ENCODE measurements around the gene TPM4.

Gene TPM4

GRCh38 chr19:16057062-16057461 lies 19.2 kb upstream of the TPM4 start:
- Histone ChIP-seq H3K27me3 (ENCODE audit: control insufficient read depth, low read length) (peaks cover 13% of the 10 kb centered on the region), H3K4me2 (ENCODE audit: low read length) (no peak overlapping the region), H3K9me2 (replicated peaks; ENCODE audit: control insufficient read depth, low read length) (no peaks in the 10 kb centered on the region), H3K9me3 (ENCODE audit: control insufficient read depth, insufficient read depth, low read length) (peaks cover 12% of the 10 kb centered on the region), H4K20me1 (ENCODE audit: control insufficient read depth, insufficient read depth, low read depth, low read length) (no peaks in the 10 kb centered on the region), H3F3A (ENCODE audit: control insufficient read depth, insufficient read depth) (no peaks in the 10 kb centered on the region), H3K4me1 (ENCODE audit: control insufficient read depth, low read length) (no peaks in the 10 kb centered on the region), H3K79me2 (ENCODE audit: control insufficient read depth, low read length) (no peaks in the 10 kb centered on the region), H3K27ac (ENCODE audit: low read depth, low read length) (no peak overlapping the region), H3K4me3 (ENCODE audit: low read length) (no peak overlapping the region), H3K36me3 (ENCODE audit: control insufficient read depth, low read length) (no peaks in the 10 kb centered on the region)
- TF ChIP-seq EZH2phosphoT487 (IDR thresholded peaks at IDR 0.05; ENCODE audit: borderline replicate concordance, low read length) (no peak), CTCF (IDR thresholded peaks at IDR 0.05; ENCODE audit: low read depth, low read length, poor library complexity, severe bottlenecking) (no peak)

GRCh38 chr19:16060294-16060693 lies 16.0 kb upstream of the TPM4 start:
- no peaks in the 10 kb centered on the region for H3K36me3 ChIP-seq (ENCODE audit: control insufficient read depth, low read length)
- no peak overlapping the region for H3K27ac ChIP-seq (ENCODE audit: low read depth, low read length)
- no peaks in the 10 kb centered on the region for H3K79me2 ChIP-seq (ENCODE audit: control insufficient read depth, low read length)
- H4K20me1 ChIP-seq (ENCODE audit: control insufficient read depth, insufficient read depth, low read depth, low read length) = no peaks in the 10 kb centered on the region
- H3K9me3 ChIP-seq (ENCODE audit: control insufficient read depth, insufficient read depth, low read length) = peaks cover 12% of the 10 kb centered on the region
- no peak overlapping the region for H3K4me2 ChIP-seq (ENCODE audit: low read length)
- H3K4me1 ChIP-seq (ENCODE audit: control insufficient read depth, low read length) = peaks cover 4% of the 10 kb centered on the region
- H3K4me3 ChIP-seq (ENCODE audit: low read length) = no peak overlapping the region
- no peaks in the 10 kb centered on the region for H3F3A ChIP-seq (ENCODE audit: control insufficient read depth, insufficient read depth)
- TF ChIP-seq EZH2phosphoT487 (IDR thresholded peaks at IDR 0.05; ENCODE audit: borderline replicate concordance, low read length) = no peak
- TF ChIP-seq CTCF (IDR thresholded peaks at IDR 0.05; ENCODE audit: low read depth, low read length, poor library complexity, severe bottlenecking) = no peak
- peaks cover 7% of the 10 kb centered on the region for H3K27me3 ChIP-seq (ENCODE audit: control insufficient read depth, low read length)
- no peaks in the 10 kb centered on the region for H3K9me2 ChIP-seq (replicated peaks; ENCODE audit: control insufficient read depth, low read length)

GRCh38 chr19:16061943-16062342 lies 14.4 kb upstream of the TPM4 start:
- no peak overlapping the region for H3K27ac ChIP-seq (ENCODE audit: low read depth, low read length)
- no peaks in the 10 kb centered on the region for H3K9me2 ChIP-seq (replicated peaks; ENCODE audit: control insufficient read depth, low read length)
- H3K4me3 ChIP-seq (ENCODE audit: low read length) = no peak overlapping the region
- no peaks in the 10 kb centered on the region for H3F3A ChIP-seq (ENCODE audit: control insufficient read depth, insufficient read depth)
- H3K4me1 ChIP-seq (ENCODE audit: control insufficient read depth, low read length) = peaks cover 8% of the 10 kb centered on the region
- H3K36me3 ChIP-seq (ENCODE audit: control insufficient read depth, low read length) = no peaks in the 10 kb centered on the region
- peaks cover 4% of the 10 kb centered on the region; the same call in 1 of the 2 replicates for H3K9me3 ChIP-seq (ENCODE audit: control insufficient read depth, insufficient read depth, low read length)
- no peak overlapping the region for H3K4me2 ChIP-seq (ENCODE audit: low read length)
- no peaks in the 10 kb centered on the region for H4K20me1 ChIP-seq (ENCODE audit: control insufficient read depth, insufficient read depth, low read depth, low read length)
- no peaks in the 10 kb centered on the region; the same call in 1 of the 2 replicates for H3K27me3 ChIP-seq (ENCODE audit: control insufficient read depth, low read length)
- no peaks in the 10 kb centered on the region for H3K79me2 ChIP-seq (ENCODE audit: control insufficient read depth, low read length)
- TF ChIP-seq EZH2phosphoT487 (IDR thresholded peaks at IDR 0.05; ENCODE audit: borderline replicate concordance, low read length) = no peak
- no peak for TF ChIP-seq CTCF (IDR thresholded peaks at IDR 0.05; ENCODE audit: low read depth, low read length, poor library complexity, severe bottlenecking)
